ENCODE results near the gene GHDC. TPM values are rescaled to one million over a fixed set of nuclear protein-coding genes. Genes with fewer than 3 reads are reported as not detected.
A peak's percentile ranks its signal among the peaks of the same experiment; 100 is the strongest.

GHDC gene
- total RNA-seq, 1 donor from 2014 or later: 5.3 TPM

DNA sequence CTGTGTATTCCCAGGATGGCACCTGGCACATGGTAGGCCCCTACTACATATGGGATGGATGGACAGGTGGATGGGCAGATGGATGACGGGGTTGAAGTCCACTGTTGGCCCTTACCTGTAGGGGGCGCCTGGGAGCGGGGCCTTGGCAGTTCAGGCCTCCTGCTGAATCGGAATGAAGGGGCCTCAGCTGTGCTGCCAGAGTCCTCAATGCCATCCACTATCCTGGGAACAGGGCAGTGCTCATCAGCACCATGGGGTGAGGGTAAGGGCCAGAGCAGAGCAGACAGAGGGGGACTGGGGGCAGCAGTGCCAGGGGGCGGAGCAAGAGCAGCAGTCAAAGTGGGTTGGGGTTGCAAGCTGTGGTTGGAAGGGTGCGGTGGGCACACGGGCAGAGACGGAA lies 31.2 kb downstream of the GHDC start:
- no peaks in the 10 kb centered on the region for H3K36me3 Mint-ChIP-seq (ENCODE audit: unreplicated experiment)
- TF ChIP-seq, protein P1, sequence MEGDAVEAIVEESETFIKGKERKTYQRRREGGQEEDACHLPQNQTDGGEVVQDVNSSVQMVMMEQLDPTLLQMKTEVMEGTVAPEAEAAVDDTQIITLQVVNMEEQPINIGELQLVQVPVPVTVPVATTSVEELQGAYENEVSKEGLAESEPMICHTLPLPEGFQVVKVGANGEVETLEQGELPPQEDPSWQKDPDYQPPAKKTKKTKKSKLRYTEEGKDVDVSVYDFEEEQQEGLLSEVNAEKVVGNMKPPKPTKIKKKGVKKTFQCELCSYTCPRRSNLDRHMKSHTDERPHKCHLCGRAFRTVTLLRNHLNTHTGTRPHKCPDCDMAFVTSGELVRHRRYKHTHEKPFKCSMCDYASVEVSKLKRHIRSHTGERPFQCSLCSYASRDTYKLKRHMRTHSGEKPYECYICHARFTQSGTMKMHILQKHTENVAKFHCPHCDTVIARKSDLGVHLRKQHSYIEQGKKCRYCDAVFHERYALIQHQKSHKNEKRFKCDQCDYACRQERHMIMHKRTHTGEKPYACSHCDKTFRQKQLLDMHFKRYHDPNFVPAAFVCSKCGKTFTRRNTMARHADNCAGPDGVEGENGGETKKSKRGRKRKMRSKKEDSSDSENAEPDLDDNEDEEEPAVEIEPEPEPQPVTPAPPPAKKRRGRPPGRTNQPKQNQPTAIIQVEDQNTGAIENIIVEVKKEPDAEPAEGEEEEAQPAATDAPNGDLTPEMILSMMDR (IDR thresholded peaks at IDR 0.05; ENCODE audit: partially characterized antibody, unreplicated experiment): peak; percentile 55
- peaks cover 2% of the 10 kb centered on the region for H3K9me3 Mint-ChIP-seq (ENCODE audit: unreplicated experiment)
- DNase-seq: no peak
- H3K27me3 Mint-ChIP-seq (ENCODE audit: unreplicated experiment): peaks cover 13% of the 10 kb centered on the region
- peaks cover 3% of the 10 kb centered on the region for H3K4me1 Mint-ChIP-seq (ENCODE audit: low read depth, unreplicated experiment)
- H3K4me3 Mint-ChIP-seq (ENCODE audit: unreplicated experiment): no peak overlapping the region
- no peak overlapping the region for H3K27ac Mint-ChIP-seq (ENCODE audit: unreplicated experiment)

DNA sequence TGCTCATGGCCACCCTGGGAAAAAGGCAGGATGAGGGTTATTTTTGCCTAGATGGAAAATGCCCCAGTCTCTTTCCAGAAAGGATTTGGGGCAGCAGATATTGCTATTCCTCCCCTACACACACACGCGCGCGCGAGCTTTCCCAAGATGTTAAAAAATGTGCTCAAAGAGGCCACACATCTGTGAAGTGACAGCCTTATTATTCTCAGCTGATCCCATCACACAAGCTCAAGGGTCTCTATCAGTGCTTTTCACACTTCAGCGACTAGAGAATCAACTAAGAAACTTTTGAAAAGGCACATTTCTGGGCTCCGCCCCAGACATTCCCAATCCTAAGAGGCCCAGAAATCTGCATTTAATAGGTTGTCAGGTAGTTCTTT lies 33.8 kb downstream of the GHDC start:
- Mint-ChIP-seq H3K9me3 (ENCODE audit: unreplicated experiment) (peaks cover 2% of the 10 kb centered on the region), H3K4me1 (ENCODE audit: low read depth, unreplicated experiment) (peaks cover 7% of the 10 kb centered on the region), H3K4me3 (ENCODE audit: unreplicated experiment) (no peak overlapping the region), H3K36me3 (ENCODE audit: unreplicated experiment) (no peaks in the 10 kb centered on the region), H3K27me3 (ENCODE audit: unreplicated experiment) (peaks cover 3% of the 10 kb centered on the region), H3K27ac (ENCODE audit: unreplicated experiment) (no peak overlapping the region)
- TF ChIP-seq, protein P1 (IDR thresholded peaks at IDR 0.05; ENCODE audit: partially characterized antibody, unreplicated experiment): no peak
- no peak for DNase-seq

DNA sequence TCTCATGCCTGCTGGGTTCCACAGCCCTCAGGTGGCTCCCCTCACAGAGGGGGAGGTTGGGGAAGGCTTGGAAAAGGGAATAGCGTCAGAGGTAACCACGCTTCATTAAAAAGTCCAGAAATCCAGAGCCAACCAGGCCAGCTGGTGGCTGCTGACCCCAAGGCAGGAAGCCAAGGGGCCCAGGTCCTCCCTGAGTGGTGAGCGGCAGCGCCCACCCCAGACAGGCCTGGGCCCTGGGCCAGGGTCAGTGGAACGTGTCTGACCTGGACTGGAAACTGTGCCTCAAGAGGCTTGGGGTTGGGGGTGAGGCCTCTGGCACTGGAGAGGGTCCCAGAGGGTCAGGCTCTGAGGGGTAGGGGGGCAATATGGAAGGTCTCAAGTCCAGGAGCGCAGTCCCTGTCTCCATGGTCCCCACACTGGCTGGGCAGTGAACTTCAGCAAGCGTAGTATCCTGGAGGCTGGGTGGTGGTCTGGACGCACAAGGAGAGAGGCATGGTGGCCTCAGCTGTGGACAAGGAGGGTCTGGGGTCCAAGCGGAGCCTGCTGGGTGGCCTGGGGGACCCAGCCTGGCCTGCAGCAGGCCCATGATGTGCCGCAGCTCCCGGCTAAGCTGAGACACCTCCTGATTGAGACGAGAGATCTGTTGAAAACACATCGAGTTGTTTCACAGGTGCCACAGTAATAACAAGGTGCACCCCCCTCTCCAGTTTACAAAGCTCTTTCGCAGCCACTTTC lies 34.3 kb downstream of the GHDC start:
- Mint-ChIP-seq H3K27me3 (ENCODE audit: unreplicated experiment) (peaks cover under 1% of the 10 kb centered on the region), H3K9me3 (ENCODE audit: unreplicated experiment) (peaks cover 2% of the 10 kb centered on the region), H3K36me3 (ENCODE audit: unreplicated experiment) (no peaks in the 10 kb centered on the region), H3K4me1 (ENCODE audit: low read depth, unreplicated experiment) (peaks cover 7% of the 10 kb centered on the region), H3K4me3 (ENCODE audit: unreplicated experiment) (no peak overlapping the region), H3K27ac (ENCODE audit: unreplicated experiment) (no peak overlapping the region)
- no peak for DNase-seq
- TF ChIP-seq, protein P1 (IDR thresholded peaks at IDR 0.05; ENCODE audit: partially characterized antibody, unreplicated experiment): no peak

GRCh38 chr17:42155614-42156045 lies 38.7 kb downstream of the GHDC start:
- peaks cover 2% of the 10 kb centered on the region for H3K27me3 Mint-ChIP-seq (ENCODE audit: unreplicated experiment)
- H3K4me1 Mint-ChIP-seq (ENCODE audit: low read depth, unreplicated experiment): peaks cover 8% of the 10 kb centered on the region
- H3K27ac Mint-ChIP-seq (ENCODE audit: unreplicated experiment): peak overlapping the region; percentile 77
- peak overlapping the region; percentile 99 for H3K4me3 Mint-ChIP-seq (ENCODE audit: unreplicated experiment)
- DNase-seq: no peak
- H3K36me3 Mint-ChIP-seq (ENCODE audit: unreplicated experiment): no peaks in the 10 kb centered on the region
- TF ChIP-seq, protein P1 (IDR thresholded peaks at IDR 0.05; ENCODE audit: partially characterized antibody, unreplicated experiment): no peak
- H3K9me3 Mint-ChIP-seq (ENCODE audit: unreplicated experiment): peaks cover 4% of the 10 kb centered on the region
